Activated naive CD8-positive, alpha-beta T cell treated with anti-CD3 and anti-CD28 coated beads for 36 hours (primary cell): ENCODE results near the gene SURF6. TPM values are rescaled to one million over a fixed set of nuclear protein-coding genes. Genes with fewer than 3 reads are reported as not detected.
"Not testable (repeated sequence)": the region's sequence is repeated elsewhere in the genome, so short reads cannot be mapped to it uniquely, and the experiment has no call there.

Experiments used
- DNase-seq: peaks from one replicate; pipeline ENCODE4 v3.0.0; 2021
- H3K27ac Mint-ChIP-seq: one replicate; pipeline ENCODE4 v1.8.0; 2022; ENCODE audit warnings: mild to moderate bottlenecking, moderate library complexity, mixed read lengths
- H3K27me3 Mint-ChIP-seq: one replicate; pipeline ENCODE4 v1.8.0; 2022; ENCODE audit warnings: mild to moderate bottlenecking, mixed read lengths
- H3K36me3 Mint-ChIP-seq: one replicate; pipeline ENCODE4 v1.8.0; 2021; ENCODE audit warnings: mild to moderate bottlenecking, mixed read lengths
- H3K4me1 Mint-ChIP-seq: one replicate; pipeline ENCODE4 v1.8.0; 2021; ENCODE audit warnings: mixed read lengths
- H3K4me3 Mint-ChIP-seq: one replicate; pipeline ENCODE4 v1.8.0; 2022; ENCODE audit warnings: mild to moderate bottlenecking, moderate library complexity, mixed read lengths
- H3K9me3 Mint-ChIP-seq: one replicate; pipeline ENCODE4 v1.8.0; 2022; ENCODE audit warnings: mixed read lengths
- total RNA-seq, 2 experiments: library from RNA; stranded (reverse); gene quantifications; one replicate each; pipeline ENCODE4 v1.2.3, GENCODE V29; 2021

SURF6 gene
- total RNA-seq, 2 experiments from 2014 or later = 31.8 to 33.0 TPM

DNA sequence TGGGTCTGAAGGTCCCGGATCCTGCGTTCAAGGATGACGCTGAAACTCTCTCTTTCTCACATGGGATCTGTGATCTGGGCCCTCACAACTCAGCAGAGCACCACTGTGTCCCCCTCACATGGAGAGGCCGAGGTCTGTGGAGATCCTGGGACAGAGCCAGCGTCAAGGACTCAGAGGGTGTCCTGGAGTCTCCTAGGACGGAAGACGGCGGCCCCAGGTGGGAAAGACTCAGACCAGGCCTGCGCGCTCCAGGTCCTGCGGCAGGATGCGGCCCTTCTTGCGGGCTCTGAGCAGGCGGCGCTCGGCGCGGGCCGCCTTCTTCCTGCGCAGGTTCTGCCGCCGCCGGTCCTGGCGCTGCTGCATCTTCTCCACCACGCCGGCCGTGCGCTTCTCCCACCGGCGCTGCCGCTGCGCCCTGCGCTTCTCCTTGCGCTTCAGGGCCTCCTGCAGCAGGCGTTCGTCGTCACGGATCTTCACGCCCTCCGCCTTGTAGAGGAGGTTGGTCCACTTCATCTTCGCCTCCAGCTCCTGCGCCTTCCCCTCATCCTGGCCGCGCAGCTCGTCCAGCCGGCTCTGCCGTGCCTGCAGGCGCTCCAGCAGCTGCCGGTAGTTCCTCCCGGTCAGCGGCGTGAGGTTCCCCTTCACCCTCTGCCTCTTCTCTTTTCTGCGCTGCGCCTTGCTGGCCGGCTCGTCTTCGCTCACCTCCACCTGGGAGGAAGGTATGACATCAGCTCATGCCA lies 4.2 kb downstream of the SURF6 start:
- H3K9me3 Mint-ChIP-seq = no peaks in the 10 kb centered on the region

DNA sequence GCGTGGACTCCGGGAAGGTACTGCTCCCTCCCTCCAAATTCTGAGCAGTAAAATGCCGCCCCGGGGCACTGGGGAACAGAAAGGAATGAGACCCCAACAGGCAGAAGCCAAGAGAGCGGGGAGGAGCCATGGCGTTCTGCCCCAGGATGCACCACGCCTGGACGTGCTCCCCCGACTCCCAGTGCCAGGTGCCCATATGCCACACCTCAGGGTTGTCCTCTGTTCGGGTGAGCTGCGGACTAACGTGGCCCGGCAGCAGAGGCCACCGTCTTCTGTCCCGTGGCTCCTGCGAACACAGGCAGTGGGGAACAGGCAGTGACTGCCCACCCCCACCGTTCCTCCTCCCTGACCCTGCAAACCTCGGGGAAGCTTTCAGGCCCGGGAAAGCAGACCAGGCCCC lies 4.8 kb downstream of the SURF6 start:
- Mint-ChIP-seq H3K9me3 (no peaks in the 10 kb centered on the region), H3K27ac (peak overlapping the region; percentile 25), H3K4me1 (peaks cover 21% of the 10 kb centered on the region), H3K27me3 (no peaks in the 10 kb centered on the region), H3K36me3 (peaks cover 41% of the 10 kb centered on the region), H3K4me3 (no peak overlapping the region)
- no peak for DNase-seq

More for the DNA sequence above, 4.2 kb downstream of the SURF6 start:
- H3K36me3 Mint-ChIP-seq = peaks cover 47% of the 10 kb centered on the region
- no peak for DNase-seq
- H3K4me1 Mint-ChIP-seq = peaks cover 25% of the 10 kb centered on the region
- no peak overlapping the region for H3K4me3 Mint-ChIP-seq
- H3K27me3 Mint-ChIP-seq = no peaks in the 10 kb centered on the region
- peak overlapping the region; percentile 25 for H3K27ac Mint-ChIP-seq

DNA sequence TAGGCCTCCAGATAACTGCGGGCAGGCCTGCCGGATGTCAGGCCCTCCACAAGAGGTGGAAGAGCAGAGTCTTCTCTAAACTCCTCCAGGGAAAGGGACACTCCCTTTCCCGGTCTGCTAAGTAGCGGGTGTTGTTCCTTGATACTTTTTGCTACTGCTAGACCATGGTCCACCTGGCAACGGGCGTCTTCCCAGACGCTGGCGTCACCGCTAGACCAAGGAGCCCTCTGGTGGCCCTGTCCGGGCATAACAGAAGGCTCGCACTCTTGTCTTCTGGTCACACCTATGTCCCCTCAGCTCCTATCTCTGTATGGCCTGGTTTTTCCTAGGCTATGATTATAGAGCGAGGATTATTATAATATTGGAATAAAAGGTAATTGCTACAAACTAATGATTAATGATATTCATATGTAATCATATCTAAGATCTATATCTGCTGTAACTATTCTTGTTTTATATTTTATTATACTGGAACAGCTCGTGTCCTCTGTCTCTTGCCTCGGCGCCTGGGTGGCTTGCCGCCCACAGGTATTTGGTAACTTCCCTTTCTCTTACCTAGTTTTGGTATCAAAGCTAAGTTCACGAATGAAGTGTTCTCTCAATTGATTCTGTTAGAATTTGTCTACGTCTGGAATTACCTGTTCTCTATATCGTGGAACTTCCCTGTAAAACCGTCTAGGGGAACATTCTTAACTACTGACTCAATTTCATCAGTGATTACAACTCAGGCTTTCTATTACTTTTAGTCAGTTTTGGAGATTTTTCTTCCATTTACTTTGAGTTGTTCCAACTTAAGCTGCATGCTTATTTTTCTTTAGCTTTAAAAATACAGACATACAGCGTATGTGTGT lies 6.5 kb downstream of the SURF6 start:
- H3K4me3 Mint-ChIP-seq = not testable (repeated sequence)

DNA sequence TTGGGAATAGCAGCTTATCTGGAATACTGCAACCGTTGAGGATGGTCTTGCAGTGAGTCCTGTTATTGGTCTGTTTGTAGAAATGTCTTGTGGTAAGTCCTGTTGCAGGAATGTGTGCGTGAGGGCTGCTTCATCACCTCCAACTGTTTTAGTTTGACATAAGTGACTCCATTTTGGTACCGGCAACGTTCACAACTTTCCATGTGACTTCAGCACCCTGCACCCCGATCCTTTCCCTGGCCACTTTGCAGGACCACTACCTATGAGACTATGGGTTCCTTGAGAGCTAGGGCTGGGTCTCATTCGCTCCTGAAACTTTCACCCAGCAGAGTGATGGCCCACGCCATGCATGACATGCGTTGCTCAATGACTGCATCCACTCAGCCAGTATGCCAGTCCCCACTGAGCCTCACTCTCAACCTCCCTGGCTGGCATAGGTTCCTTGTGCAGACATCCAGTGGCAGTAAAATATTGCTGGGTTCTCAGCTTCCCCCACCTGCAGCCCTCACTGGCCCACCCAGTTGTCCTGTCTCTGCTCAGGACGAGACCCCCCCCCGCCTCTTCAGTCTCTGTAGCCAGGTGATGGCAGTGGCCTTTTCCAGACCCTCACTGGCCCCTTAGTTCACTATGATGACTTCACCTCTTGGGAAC lies 8.0 kb downstream of the SURF6 start:
- peaks cover 17% of the 10 kb centered on the region for H3K36me3 Mint-ChIP-seq

More for the DNA sequence above, 6.5 kb downstream of the SURF6 start:
- not testable (repeated sequence) for H3K27ac Mint-ChIP-seq, H3K9me3 Mint-ChIP-seq, H3K27me3 Mint-ChIP-seq, DNase-seq
- peaks cover 21% of the 10 kb centered on the region for H3K4me1 Mint-ChIP-seq
- peaks cover 26% of the 10 kb centered on the region for H3K36me3 Mint-ChIP-seq

DNA sequence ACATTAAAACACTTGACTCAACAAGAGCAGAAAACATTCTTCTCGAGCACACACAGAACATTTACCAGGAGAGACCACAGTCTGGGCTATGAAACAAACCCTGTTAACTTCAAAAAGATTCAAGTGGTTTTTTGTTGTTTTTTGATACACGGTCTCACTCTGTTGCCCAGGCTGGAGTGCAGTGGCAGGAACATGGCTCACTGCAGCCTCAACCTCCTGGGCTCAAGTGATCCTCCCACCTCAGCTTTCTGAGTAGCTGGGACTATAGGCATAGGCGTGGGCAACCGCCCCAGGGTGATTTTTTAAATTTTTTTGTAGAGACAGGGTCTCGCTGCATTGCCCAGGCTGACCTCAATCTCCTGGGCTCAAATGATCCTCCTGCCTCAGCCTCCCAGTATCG lies 9.0 kb downstream of the SURF6 start:
- H3K27ac Mint-ChIP-seq, H3K27me3 Mint-ChIP-seq, H3K9me3 Mint-ChIP-seq, H3K4me3 Mint-ChIP-seq, DNase-seq: not testable (repeated sequence)
- Mint-ChIP-seq H3K4me1 (peaks cover 11% of the 10 kb centered on the region), H3K36me3 (peaks cover 12% of the 10 kb centered on the region)

More for the DNA sequence above, 8.0 kb downstream of the SURF6 start:
- DNase-seq = no peak
- Mint-ChIP-seq H3K4me3 (no peak overlapping the region), H3K9me3 (no peaks in the 10 kb centered on the region), H3K27me3 (no peaks in the 10 kb centered on the region), H3K27ac (peak overlapping the region; percentile 66), H3K4me1 (peaks cover 14% of the 10 kb centered on the region)

DNA sequence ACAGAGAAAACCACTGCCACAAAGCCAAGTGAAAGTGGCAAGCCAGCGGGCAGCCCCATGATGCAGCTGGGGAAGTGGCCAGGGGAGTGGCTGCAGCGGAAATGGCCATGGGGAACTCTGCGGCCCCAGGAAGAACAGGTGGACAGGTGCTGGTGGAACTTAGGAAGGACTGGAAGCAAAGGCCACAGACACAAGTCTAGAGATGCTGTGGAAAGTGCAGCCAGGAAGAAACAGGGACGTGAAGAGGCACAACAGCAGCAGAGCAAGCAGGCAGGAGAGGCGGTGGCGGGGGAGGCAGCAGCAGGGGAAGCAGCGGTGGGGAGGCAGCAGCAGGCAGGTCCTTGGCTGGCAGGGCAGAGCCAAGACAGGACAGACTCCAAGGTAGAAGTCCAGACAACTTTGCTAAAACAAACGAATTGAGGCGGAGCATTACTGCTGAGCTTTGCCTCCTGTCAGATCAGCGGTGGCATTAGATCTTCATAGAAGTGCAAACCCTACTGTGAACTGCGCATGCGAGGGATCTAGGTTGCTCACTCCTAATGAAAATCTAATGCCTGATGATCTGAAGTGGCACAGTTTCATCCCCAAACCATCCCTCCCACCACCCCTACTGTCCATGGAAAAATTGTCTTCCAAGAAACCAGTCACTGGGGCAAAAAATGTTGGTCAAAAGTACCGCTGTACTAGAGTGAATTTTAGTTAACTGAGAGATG lies 11.8 kb downstream of the SURF6 start:
- H3K36me3 Mint-ChIP-seq = peaks cover 6% of the 10 kb centered on the region
- no peaks in the 10 kb centered on the region for H3K9me3 Mint-ChIP-seq
- peaks cover 2% of the 10 kb centered on the region for H3K4me1 Mint-ChIP-seq
- DNase-seq = no peak
- no peak overlapping the region for H3K27ac Mint-ChIP-seq
- H3K27me3 Mint-ChIP-seq = no peaks in the 10 kb centered on the region
- H3K4me3 Mint-ChIP-seq = no peak overlapping the region

DNA sequence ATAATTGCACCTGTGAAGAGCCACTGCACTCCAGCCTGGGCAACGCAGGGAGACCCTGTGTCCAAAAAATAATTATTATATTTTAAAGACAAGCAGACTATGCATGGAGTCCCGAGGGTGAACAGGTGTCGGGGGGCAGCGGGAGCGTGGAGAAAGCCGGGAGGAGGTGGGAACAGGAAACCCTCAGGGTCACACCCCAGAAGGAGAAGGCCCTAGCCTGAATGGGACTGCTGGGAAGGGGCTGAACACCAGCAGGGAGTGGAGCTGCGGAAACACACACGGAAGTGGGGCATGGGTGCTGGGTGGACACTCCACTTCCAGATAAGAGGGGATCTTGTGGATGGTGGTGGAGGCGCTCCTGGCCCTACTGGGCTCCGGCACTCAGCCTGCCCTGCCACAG lies 12.8 kb downstream of the SURF6 start:
- H3K4me3 Mint-ChIP-seq = no peak overlapping the region
- DNase-seq = no peak
- no peak overlapping the region for H3K27ac Mint-ChIP-seq
- peaks cover 2% of the 10 kb centered on the region for H3K4me1 Mint-ChIP-seq
- H3K36me3 Mint-ChIP-seq = no peaks in the 10 kb centered on the region
- no peaks in the 10 kb centered on the region for H3K27me3 Mint-ChIP-seq
- H3K9me3 Mint-ChIP-seq = no peaks in the 10 kb centered on the region

DNA sequence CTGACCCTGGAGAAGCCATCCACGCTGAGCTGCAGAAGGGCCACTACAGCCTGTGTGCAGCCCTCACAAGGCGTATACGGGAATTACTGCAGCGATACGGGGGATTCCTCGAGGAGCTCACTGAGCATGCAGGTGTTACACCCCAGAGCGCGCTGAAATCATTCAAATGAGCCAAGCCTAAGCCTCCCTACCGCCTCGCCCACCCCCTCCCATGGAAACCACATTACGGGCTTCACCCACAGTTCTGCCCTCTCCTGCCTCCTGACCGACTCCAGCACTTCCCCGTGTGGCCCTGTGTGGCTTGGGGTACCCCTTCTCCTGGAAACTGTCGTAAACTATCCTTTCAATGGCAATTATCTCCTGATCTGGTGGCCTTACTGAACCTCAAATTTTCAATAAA lies 13.3 kb downstream of the SURF6 start:
- no peak overlapping the region for H3K27ac Mint-ChIP-seq
- H3K4me1 Mint-ChIP-seq = peaks cover 2% of the 10 kb centered on the region
- DNase-seq = no peak
- H3K4me3 Mint-ChIP-seq = no peak overlapping the region
- H3K9me3 Mint-ChIP-seq = no peaks in the 10 kb centered on the region
- no peaks in the 10 kb centered on the region for H3K27me3 Mint-ChIP-seq
- H3K36me3 Mint-ChIP-seq = no peaks in the 10 kb centered on the region

DNA sequence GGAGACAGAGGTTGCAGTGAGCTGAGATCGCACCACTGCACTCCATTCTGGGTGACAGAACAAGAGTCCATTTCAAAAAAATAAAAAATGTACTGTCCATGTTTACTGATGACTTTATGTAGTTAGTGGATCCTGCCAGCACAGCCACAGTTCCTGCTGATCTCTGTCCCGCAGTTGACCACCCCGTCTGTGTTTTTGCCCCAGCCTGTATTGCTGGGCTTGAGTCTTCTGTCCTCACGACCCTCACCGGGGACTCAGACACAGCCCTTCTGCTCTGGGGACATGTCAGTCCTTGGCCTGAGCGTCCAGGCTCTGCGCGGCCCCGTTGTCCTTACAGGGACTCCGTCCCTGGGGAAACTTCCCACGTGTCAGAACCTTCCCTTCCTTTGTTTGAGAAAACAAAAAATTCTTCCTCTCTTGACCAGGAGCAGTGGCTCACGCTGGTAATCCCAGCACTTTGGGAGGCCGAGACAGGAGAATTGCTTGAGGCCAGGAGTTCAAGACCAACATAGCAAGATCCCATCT lies 14.5 kb downstream of the SURF6 start:
- Mint-ChIP-seq H3K27me3 (no peaks in the 10 kb centered on the region), H3K4me3 (no peak overlapping the region), H3K27ac (no peak overlapping the region), H3K36me3 (no peaks in the 10 kb centered on the region), H3K4me1 (peaks cover 2% of the 10 kb centered on the region), H3K9me3 (no peaks in the 10 kb centered on the region)
- no peak for DNase-seq

DNA sequence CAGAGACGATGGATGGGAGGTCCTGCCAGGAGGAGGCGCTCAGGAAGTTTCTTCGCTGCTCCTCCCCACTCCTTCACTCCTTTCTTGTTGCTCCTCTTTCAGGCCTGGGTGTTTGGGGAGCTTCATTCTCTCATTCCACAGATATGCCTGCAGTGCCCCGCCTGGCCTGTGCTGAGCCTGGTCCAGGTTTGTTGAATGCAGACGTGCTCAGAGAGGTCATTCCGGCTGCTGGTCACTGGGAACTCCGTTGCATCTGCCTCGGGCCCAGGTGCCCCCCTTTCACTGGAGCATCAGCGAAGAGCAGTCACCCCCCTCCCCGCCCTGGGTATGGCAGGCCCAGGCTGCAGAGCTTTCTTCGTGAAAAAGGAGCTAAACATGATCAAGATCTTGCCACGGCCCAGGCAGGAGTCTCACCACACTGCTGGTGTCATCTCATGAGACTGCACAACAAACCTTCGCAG lies 15.5 kb downstream of the SURF6 start:
- Mint-ChIP-seq H3K27ac (no peak overlapping the region), H3K36me3 (no peaks in the 10 kb centered on the region), H3K27me3 (no peaks in the 10 kb centered on the region), H3K9me3 (no peaks in the 10 kb centered on the region), H3K4me3 (no peak overlapping the region), H3K4me1 (peaks cover 2% of the 10 kb centered on the region)
- DNase-seq = no peak

DNA sequence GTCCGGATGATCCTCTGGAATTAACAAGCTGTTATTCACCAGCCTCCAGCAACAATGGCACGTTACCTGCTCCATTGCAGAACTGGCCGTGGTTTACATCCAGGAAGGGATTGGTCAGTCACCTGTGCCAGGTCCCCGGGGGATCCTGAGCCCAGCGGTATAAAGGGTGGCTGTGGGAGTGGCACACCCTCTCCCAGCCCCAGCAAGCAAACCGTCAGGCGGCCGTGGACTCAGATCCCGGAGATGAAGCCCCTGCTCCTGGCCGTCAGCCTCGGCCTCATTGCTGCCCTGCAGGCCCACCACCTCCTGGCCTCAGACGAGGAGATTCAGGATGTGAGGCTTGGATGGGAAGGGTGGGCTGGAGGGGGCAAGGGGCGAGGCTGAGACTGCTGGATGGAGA lies 18.4 kb downstream of the SURF6 start:
- not testable (repeated sequence) for H3K27me3 Mint-ChIP-seq, DNase-seq, H3K27ac Mint-ChIP-seq, H3K9me3 Mint-ChIP-seq, H3K4me3 Mint-ChIP-seq, H3K4me1 Mint-ChIP-seq, H3K36me3 Mint-ChIP-seq

DNA sequence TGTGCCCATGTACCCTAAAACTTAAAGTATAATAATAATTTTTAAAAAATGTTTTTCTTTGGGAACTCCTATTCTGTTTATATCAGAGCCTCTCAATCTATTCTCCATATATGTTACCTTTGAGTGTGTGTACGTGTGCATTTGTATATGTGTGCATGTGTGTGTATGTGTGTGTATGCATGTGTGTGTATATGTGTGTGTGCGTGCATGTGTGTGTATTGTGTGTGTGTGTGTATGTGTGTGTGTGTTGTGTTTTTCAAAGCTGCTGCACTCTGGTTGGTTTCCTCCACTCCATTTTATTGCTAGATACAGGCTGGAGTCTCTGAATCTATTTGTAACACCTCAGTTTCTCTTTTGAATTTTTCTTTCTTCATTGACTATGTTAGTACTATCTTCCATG lies 20.0 kb downstream of the SURF6 start:
- DNase-seq = no peak
- Mint-ChIP-seq H3K36me3 (no peaks in the 10 kb centered on the region), H3K27ac (no peak overlapping the region), H3K9me3 (no peaks in the 10 kb centered on the region), H3K4me3 (no peak overlapping the region), H3K27me3 (peaks cover 3% of the 10 kb centered on the region), H3K4me1 (no peaks in the 10 kb centered on the region)

DNA sequence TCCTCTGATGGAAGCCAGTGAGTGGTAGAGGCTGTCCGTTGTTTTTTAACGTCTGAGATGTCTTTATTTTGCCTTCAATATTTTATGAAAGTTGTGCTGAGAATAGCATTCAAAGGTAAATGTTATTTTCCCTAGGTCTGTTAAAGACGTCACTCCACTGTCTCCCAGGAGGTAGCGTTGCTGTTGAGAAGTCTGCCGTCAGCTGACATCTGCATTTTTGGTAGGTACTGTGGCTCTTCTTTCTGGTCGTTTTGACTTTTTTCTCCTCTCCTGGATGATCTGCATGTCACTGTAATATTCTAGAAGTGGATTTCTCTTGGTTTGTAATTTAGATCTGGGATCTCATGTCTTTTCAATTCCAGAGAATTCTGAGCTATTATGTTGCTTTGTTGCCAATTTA lies 26.4 kb downstream of the SURF6 start:
- Mint-ChIP-seq H3K4me3 (no peak overlapping the region), H3K27me3 (peaks cover 24% of the 10 kb centered on the region), H3K27ac (no peak overlapping the region), H3K36me3 (no peaks in the 10 kb centered on the region), H3K9me3 (no peaks in the 10 kb centered on the region), H3K4me1 (no peaks in the 10 kb centered on the region)
- no peak for DNase-seq

DNA sequence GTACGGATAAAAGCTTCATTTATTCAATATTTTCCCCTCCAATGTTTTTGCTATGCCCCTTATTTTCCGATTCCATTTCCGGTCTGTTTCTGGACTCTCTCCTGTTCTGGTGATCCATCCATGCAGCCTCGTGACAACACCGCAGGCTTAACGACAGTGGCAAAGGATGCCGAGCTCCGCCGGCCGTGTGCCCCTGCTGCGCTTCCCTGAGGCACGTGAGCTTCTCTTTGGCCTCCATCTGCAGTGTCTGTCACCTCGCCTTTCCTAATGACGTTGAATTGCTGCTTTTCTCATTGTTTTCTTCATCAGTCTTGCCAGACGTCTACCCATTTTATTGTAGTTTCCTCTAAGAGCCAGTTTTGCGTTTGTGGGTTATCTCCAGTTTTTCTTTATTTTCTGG lies 28.7 kb downstream of the SURF6 start:
- no peaks in the 10 kb centered on the region for H3K9me3 Mint-ChIP-seq
- H3K27ac Mint-ChIP-seq = no peak overlapping the region
- H3K4me1 Mint-ChIP-seq = no peaks in the 10 kb centered on the region
- H3K27me3 Mint-ChIP-seq = peaks cover 24% of the 10 kb centered on the region
- H3K36me3 Mint-ChIP-seq = no peaks in the 10 kb centered on the region
- H3K4me3 Mint-ChIP-seq = no peak overlapping the region
- DNase-seq = no peak
